Stimulated activated CD4-positive, alpha-beta T cell treated with anti-CD3 and anti-CD28 coated beads, Interleukin-15, amount 100 ng/mL, for 48 hours (primary cell): ENCODE data around the gene ELMOD3.
"Not testable (repeated sequence)": the region's sequence is repeated elsewhere in the genome, so short reads cannot be mapped to it uniquely, and the experiment has no call there.

Source experiments
- DNase-seq, 2 donors: peaks; one replicate each; pipeline ENCODE4 v3.0.0-alpha.2; 2020; ENCODE audit warnings: low read depth in 2 of 2

The ELMOD3 gene

GRCh38 chr2:85376291-85377065 is 21.9 kb downstream of the ELMOD3 start:
- DNase-seq = no peak

GRCh38 chr2:85377083-85377482 is 22.5 kb downstream of the ELMOD3 start:
- DNase-seq = no peak

GRCh38 chr2:85378257-85378656 is 23.7 kb downstream of the ELMOD3 start:
- no peak for DNase-seq

GRCh38 chr2:85380048-85380447 is 25.5 kb downstream of the ELMOD3 start:
- no peak for DNase-seq

- not testable (repeated sequence) for DNase-seq
Measured at GRCh38 chr2:85383151-85383550, 28.6 kb downstream of the ELMOD3 start.

- no peak for DNase-seq
Measured at GRCh38 chr2:85383850-85384249, 29.3 kb downstream of the ELMOD3 start.

- no peak for DNase-seq
Measured at GRCh38 chr2:85385746-85386145, 31.2 kb downstream of the ELMOD3 start.

- DNase-seq = no peak
Measured at GRCh38 chr2:85387754-85388153, 33.2 kb downstream of the ELMOD3 start.

GRCh38 chr2:85388878-85389538 is 34.4 kb downstream of the ELMOD3 start:
- DNase-seq = no peak

GRCh38 chr2:85390941-85391669 is 36.5 kb downstream of the ELMOD3 start:
- DNase-seq = peak; percentile 39 to 69

GRCh38 chr2:85393836-85394235 is 39.3 kb downstream of the ELMOD3 start:
- no peak for DNase-seq

GRCh38 chr2:85394261-85394681 is 39.7 kb downstream of the ELMOD3 start:
- DNase-seq = no peak

- no peak for DNase-seq
Measured at GRCh38 chr2:85394976-85395375, 40.4 kb downstream of the ELMOD3 start.

GRCh38 chr2:85395912-85396475 is 41.4 kb downstream of the ELMOD3 start:
- no peak for DNase-seq

GRCh38 chr2:85396531-85397470 is 42.2 kb downstream of the ELMOD3 start:
- no peak for DNase-seq

- no peak for DNase-seq
Measured at GRCh38 chr2:85397925-85398331, 43.4 kb downstream of the ELMOD3 start.

- no peak for DNase-seq
Measured at GRCh38 chr2:85398426-85399182, 44.0 kb downstream of the ELMOD3 start.

- DNase-seq = no peak
Measured at GRCh38 chr2:85399183-85399455, 44.5 kb downstream of the ELMOD3 start.

GRCh38 chr2:85400023-85400422 is 45.5 kb downstream of the ELMOD3 start:
- DNase-seq = no peak

- no peak for DNase-seq
Measured at GRCh38 chr2:85400541-85401463, 46.2 kb downstream of the ELMOD3 start.
